K562 (cell line): ENCODE data around the gene CCDC183. TPM values are rescaled to one million over a fixed set of nuclear protein-coding genes. Genes with fewer than 3 reads are reported as not detected.

ENCODE experiments used
- ATAC-seq: fragments of 200-7000 bp; cut with Tn5 transposase; 3 replicates; pipeline ENCODE4 v1.9.1; 2020; ENCODE audit warnings: moderate library complexity
- BruUV-seq: library from RNA; stranded (reverse); fragments of 400-500 nt; replicated peaks from 2 replicates; lab custom pipeline; 2021; lab: Mats Ljungman, UMichigan
- CTCF ChIA-PET: fragments of 300-600 bp; formaldehyde crosslinking; extraction: SDS; loops from one replicate; lab custom pipeline; 2021; ENCODE audit warnings: low intra/inter-chr PET ratio; lab: Yijun Ruan, JAX
- POLR2A ChIA-PET: fragments of 300-600, 350-650 bp; sonication (Branson Sonifier 250); formaldehyde crosslinking; extraction: SDS; loops from one replicate; lab custom pipeline; 2021; ENCODE audit warnings: antibody characterized with exemption, inconsistent platforms; lab: Yijun Ruan, JAX
- DNase-seq, 4 experiments: peaks; one replicate each; pipeline versions ENCODE4 v3.0.0 to v3.0.0-alpha.2; 2011 to 2018; ENCODE audit warnings: low spot score in 3 of 4, mixed read lengths in 3 of 4; ENCODE audit errors: extremely low read depth in 1 of 4
- FAIRE-seq: peaks from 2 replicates; lab custom pipeline; 2011; peaks lifted over from hg19 to GRCh38; lab: Jason Lieb, UNC
- H2AFZ ChIP-seq: 2 replicates; pipeline ENCODE4 v1.6.0; 2011; ENCODE audit warnings: low read depth, low read length, control low read depth, inconsistent platforms
- H3K27ac ChIP-seq: fragments of 200-600 bp; 3 replicates; pipeline ENCODE4 v1.8.0; 2011; ENCODE audit warnings: low read depth, mild to moderate bottlenecking, control low read depth, inconsistent platforms, low read length, moderate library complexity, mixed read lengths; ENCODE audit errors: extremely low read depth
- H3K27me3 ChIP-seq, 2 experiments: fragments of 300-600 bp in 1 of 2; 2 replicates in 1 of 2; 3 replicates in 1 of 2; pipeline versions ENCODE4 v1.6.0 to v1.8.0; 2011; ENCODE audit warnings: inconsistent platforms in 2 of 2, low read length in 2 of 2, mild to moderate bottlenecking in 1 of 2, mixed read lengths in 1 of 2, moderate library complexity in 1 of 2; ENCODE audit not compliant: control insufficient read depth in 2 of 2, insufficient read depth in 2 of 2
- H3K36me3 ChIP-seq: fragments of 300-600 bp; 3 replicates; pipeline ENCODE4 v1.8.0; 2011; ENCODE audit warnings: mild to moderate bottlenecking, low read length, inconsistent platforms; ENCODE audit not compliant: control insufficient read depth, insufficient read depth
- H3K4me1 ChIP-seq, 2 experiments: fragments of 200-600 bp in 1 of 2; replicated peaks in 1 of 2; 2 replicates in 1 of 2; 3 replicates in 1 of 2; pipeline versions ENCODE4 v1.5.1 to v1.8.0; 2011; ENCODE audit warnings: inconsistent platforms in 2 of 2, low read length in 2 of 2, mild to moderate bottlenecking in 1 of 2, mixed read lengths in 1 of 2, moderate library complexity in 1 of 2; ENCODE audit not compliant: control insufficient read depth in 2 of 2, insufficient read depth in 2 of 2
- H3K4me2 ChIP-seq: 2 replicates; pipeline ENCODE4 v1.6.1; 2011; ENCODE audit warnings: low read length, control low read depth, inconsistent platforms, mixed read lengths; ENCODE audit not compliant: insufficient read depth
- H3K4me3 ChIP-seq: fragments of 200-600 bp; sonication (generic), shearing (Covaris generic); 2 replicates; pipeline ENCODE4 v1.5.1; 2016; ENCODE audit warnings: control low read depth, inconsistent platforms
- H3K79me2 ChIP-seq: fragments of 200-600 bp; 3 replicates; pipeline ENCODE4 v1.8.0; 2011; ENCODE audit warnings: low read length, inconsistent platforms; ENCODE audit not compliant: control insufficient read depth, insufficient read depth
- H3K9ac ChIP-seq, 2 experiments: 2 replicates each; pipeline versions ENCODE4 v1.6.0 to v1.6.1; 2011; ENCODE audit warnings: low read depth in 2 of 2, low read length in 2 of 2, control low read depth in 1 of 2, inconsistent platforms in 1 of 2, mild to moderate bottlenecking in 1 of 2, mixed read lengths in 1 of 2; ENCODE audit not compliant: insufficient read depth in 1 of 2
- H3K9me1 ChIP-seq: one replicate; pipeline ENCODE4 v1.6.0; 2011; ENCODE audit warnings: inconsistent platforms, mild to moderate bottlenecking, low read length, moderate library complexity; ENCODE audit not compliant: control insufficient read depth, insufficient read depth
- H3K9me3 ChIP-seq: replicated peaks from 2 replicates; pipeline ENCODE4 v1.5.1; 2011; ENCODE audit warnings: low read depth, low read length, inconsistent platforms; ENCODE audit not compliant: control insufficient read depth, insufficient read depth
- H4K20me1 ChIP-seq: replicated peaks from 2 replicates; pipeline ENCODE4 v1.6.1; 2011; ENCODE audit warnings: low read length, inconsistent platforms, mixed read lengths; ENCODE audit not compliant: control insufficient read depth, insufficient read depth
- EGR1 ChIP-seq: fragments of 450-650 bp; conservative IDR thresholded peaks from 2 replicates; pipeline ENCODE4 v1.6.1; 2017; ENCODE audit warnings: mild to moderate bottlenecking
- LEF1 ChIP-seq: fragments of 450-650 bp; IDR thresholded peaks from 2 replicates; pipeline ENCODE4 v1.6.1; 2016; ENCODE audit warnings: mild to moderate bottlenecking
- RAD21 ChIP-seq, 2 experiments: fragments of 250-450 bp in 1 of 2; fragments of 450-650 bp in 1 of 2; sonication (Bioruptor Pico) in 1 of 2; formaldehyde crosslinking in 1 of 2; IDR thresholded peaks in 1 of 2; conservative IDR thresholded peaks in 1 of 2; 2 replicates each; pipeline versions ENCODE4 v1.4.0 to v1.8.0; 2020 to 2022; ENCODE audit warnings: mild to moderate bottlenecking in 2 of 2, moderate library complexity in 1 of 2
- RBFOX2 ChIP-seq: fragments of 200-400 bp; formaldehyde crosslinking; IDR thresholded peaks from 2 replicates; pipeline ENCODE4 v1.6.1; 2017; ENCODE audit warnings: low read depth, mild to moderate bottlenecking, low read length, moderate library complexity
- WGBS: fragments of 100-300 bp; shearing (Covaris generic); methylation state at CpG from one replicate; pipeline ENCODE4 v1.1.6; 2016; ENCODE audit warnings: low coverage, mixed read lengths; ENCODE audit not compliant: insufficient coverage; ENCODE audit errors: missing lambda C conversion rate; 5-methylcytosine and 5-hydroxymethylcytosine counted together
- in situ Hi-C: fragments of 300-500 bp; cut with MboI; formaldehyde crosslinking; loops from 4 replicates; pipeline ENCODE4 v1.15.0; 2018; ENCODE audit warnings: inconsistent platforms, mixed read lengths
- intact Hi-C: fragments of 100-400 bp; cut with micrococcal nuclease; formaldehyde crosslinking; loops from 2 replicates; pipeline ENCODE4 v1.14.2; 2022
- polyA plus RNA-seq, 8 experiments: library from polyadenylated mRNA; depleted of rRNA in 4 of 8; stranded (reverse) in 5 of 8; unstranded in 3 of 8; fragments of >200 nt; fragmentation: Nextera tagmentation in 2 of 8; fragmentation: Illumina TruSeq in 1 of 8; extraction: Ambion mirVana in 2 of 8; extraction: Trizol in 1 of 8; gene quantifications; 2 replicates each; pipeline versions ENCODE4 v1.2.1 to v1.2.3, GENCODE V29; 2011 to 2014; ENCODE audit warnings: inconsistent platforms in 1 of 8, missing spikeins in 1 of 8
- total RNA-seq, 7 experiments: library from RNA; depleted of rRNA in 6 of 7; stranded (reverse); fragments of >200 nt in 6 of 7; fragmentation: Illumina TruSeq in 2 of 7; extraction: Trizol in 2 of 7; gene quantifications; 2 replicates each; pipeline versions ENCODE4 v1.2.1 to v1.2.3, GENCODE V29; 2011 to 2021; ENCODE audit warnings: low replicate concordance in 1 of 7
- TF ChIP-seq, protein P1 (sequence below), 2 experiments: fragments of 450-650 bp in 1 of 2; sonication (generic) in 1 of 2; formaldehyde crosslinking; conservative IDR thresholded peaks; 2 replicates each; pipeline versions ENCODE4 v1.4.0 to v1.8.1; 2020 to 2022; ENCODE audit warnings: mild to moderate bottlenecking in 1 of 2, missing genetic modification reagents in 1 of 2
- TF ChIP-seq, protein P2 (sequence below), 3 experiments: fragments of 200-800 bp in 1 of 3; fragments of 250-450 bp in 1 of 3; fragments of 450-650 bp in 1 of 3; sonication (Bioruptor Pico) in 1 of 3; sonication (Bioruptor generic) in 1 of 3; formaldehyde crosslinking in 1 of 3; IDR thresholded peaks; 2 replicates each; pipeline versions ENCODE4 v1.6.1 to v1.8.0; 2016 to 2022; ENCODE audit warnings: mild to moderate bottlenecking in 2 of 3, missing genetic modification characterization in 2 of 3, missing compliant biosample characterization in 1 of 3, moderate library complexity in 1 of 3
- TF ChIP-seq, protein P3 (sequence below): IDR thresholded peaks from 2 replicates; pipeline ENCODE4 v1.6.1; 2014; ENCODE audit warnings: antibody characterized with exemption

CCDC183 gene
- total and polyA plus RNA-seq, 9 of the 15 experiments (the other 6 are each of a cell fraction or from before 2014, with no cell fraction given) = 0.21 to 0.60 (median 0.29) TPM; not detected in 4

- TF ChIP-seq, protein P1, sequence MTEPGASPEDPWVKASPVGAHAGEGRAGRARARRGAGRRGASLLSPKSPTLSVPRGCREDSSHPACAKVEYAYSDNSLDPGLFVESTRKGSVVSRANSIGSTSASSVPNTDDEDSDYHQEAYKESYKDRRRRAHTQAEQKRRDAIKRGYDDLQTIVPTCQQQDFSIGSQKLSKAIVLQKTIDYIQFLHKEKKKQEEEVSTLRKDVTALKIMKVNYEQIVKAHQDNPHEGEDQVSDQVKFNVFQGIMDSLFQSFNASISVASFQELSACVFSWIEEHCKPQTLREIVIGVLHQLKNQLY (CRISPR knock-in tag; conservative IDR thresholded peaks at IDR 0.05) = no peak
- TF ChIP-seq, protein P2, sequence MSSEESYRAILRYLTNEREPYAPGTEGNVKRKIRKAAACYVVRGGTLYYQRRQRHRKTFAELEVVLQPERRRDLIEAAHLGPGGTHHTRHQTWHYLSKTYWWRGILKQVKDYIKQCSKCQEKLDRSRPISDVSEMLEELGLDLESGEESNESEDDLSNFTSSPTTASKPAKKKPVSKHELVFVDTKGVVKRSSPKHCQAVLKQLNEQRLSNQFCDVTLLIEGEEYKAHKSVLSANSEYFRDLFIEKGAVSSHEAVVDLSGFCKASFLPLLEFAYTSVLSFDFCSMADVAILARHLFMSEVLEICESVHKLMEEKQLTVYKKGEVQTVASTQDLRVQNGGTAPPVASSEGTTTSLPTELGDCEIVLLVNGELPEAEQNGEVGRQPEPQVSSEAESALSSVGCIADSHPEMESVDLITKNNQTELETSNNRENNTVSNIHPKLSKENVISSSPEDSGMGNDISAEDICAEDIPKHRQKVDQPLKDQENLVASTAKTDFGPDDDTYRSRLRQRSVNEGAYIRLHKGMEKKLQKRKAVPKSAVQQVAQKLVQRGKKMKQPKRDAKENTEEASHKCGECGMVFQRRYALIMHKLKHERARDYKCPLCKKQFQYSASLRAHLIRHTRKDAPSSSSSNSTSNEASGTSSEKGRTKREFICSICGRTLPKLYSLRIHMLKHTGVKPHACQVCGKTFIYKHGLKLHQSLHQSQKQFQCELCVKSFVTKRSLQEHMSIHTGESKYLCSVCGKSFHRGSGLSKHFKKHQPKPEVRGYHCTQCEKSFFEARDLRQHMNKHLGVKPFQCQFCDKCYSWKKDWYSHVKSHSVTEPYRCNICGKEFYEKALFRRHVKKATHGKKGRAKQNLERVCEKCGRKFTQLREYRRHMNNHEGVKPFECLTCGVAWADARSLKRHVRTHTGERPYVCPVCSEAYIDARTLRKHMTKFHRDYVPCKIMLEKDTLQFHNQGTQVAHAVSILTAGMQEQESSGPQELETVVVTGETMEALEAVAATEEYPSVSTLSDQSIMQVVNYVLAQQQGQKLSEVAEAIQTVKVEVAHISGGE (CRISPR knock-in tag; IDR thresholded peaks at IDR 0.05) = no peak
- TF ChIP-seq RBFOX2 (no peak), EGR1 (no peak), RAD21 (CRISPR knock-in tag; conservative IDR thresholded peaks at IDR 0.05 in 1 of 2, IDR thresholded peaks at IDR 0.05 in 1 of 2) (no peak), LEF1 (no peak)
- TF ChIP-seq, protein P3, sequence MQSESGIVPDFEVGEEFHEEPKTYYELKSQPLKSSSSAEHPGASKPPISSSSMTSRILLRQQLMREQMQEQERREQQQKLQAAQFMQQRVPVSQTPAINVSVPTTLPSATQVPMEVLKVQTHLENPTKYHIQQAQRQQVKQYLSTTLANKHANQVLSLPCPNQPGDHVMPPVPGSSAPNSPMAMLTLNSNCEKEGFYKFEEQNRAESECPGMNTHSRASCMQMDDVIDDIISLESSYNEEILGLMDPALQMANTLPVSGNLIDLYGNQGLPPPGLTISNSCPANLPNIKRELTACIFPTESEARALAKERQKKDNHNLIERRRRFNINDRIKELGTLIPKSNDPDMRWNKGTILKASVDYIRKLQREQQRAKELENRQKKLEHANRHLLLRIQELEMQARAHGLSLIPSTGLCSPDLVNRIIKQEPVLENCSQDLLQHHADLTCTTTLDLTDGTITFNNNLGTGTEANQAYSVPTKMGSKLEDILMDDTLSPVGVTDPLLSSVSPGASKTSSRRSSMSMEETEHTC = no peak
- Histone ChIP-seq H3K27ac (no peak overlapping the region), H3K4me2 (no peak overlapping the region), H3K36me3 (peaks cover 76% of the 10 kb centered on the region; the same call in 2 of the 3 replicates), H3K4me3 (no peak overlapping the region), H3K9me3 (no peaks in the 10 kb centered on the region), H3K79me2 (peaks cover 40% of the 10 kb centered on the region), H3K27me3 (no peaks in the 10 kb centered on the region), H3K4me1 (peaks cover 0 to 37% of the 10 kb centered on the region in 2 experiments; a peak in 2 of 5 replicates), H3K9me1 (no peaks in the 10 kb centered on the region), H4K20me1 (no peaks in the 10 kb centered on the region; the same call in 1 of the 2 replicates), H2AFZ (no peak overlapping the region), H3K9ac (no peak overlapping the region)
- ChIA-PET CTCF (no interaction called here), POLR2A (interaction anchor here (0.5 to 1.8 kb wide), 5 partner anchors 11 to 434 kb away, joined by 3 to 8 read pairs (median 3); no protein-coding TSS in a partner anchor)
- FAIRE-seq = no peak
- BruUV-seq = no TSS peak
- 91% methylated on average over 26 of the region's 30 CpGs for WGBS
- in situ Hi-C loops (no loop called here), intact Hi-C loops (no loop called here)
- ATAC-seq = no peak
- no peak for DNase-seq
Observed at GRCh38 chr9:136823136-136824046, 27.3 kb downstream of the CCDC183 start.
